HG03135 (cell line): ENCODE results near the gene EEF1A2.
"Not testable (repeated sequence)": the region's sequence is repeated elsewhere in the genome, so short reads cannot be mapped to it uniquely, and the experiment has no call there.

ENCODE experiments used
- ATAC-seq: cut with Tn5 transposase; IDR thresholded peaks from one replicate; pipeline ENCODE4 v1.9.1; 2021; ENCODE audit warnings: mild to moderate bottlenecking, moderate library complexity; ENCODE audit not compliant: unreplicated experiment

The EEF1A2 gene

GRCh38 chr20:63521602-63522001 is 22.7 kb upstream of the EEF1A2 start:
- ATAC-seq, result no peak

- peak; percentile 42 for ATAC-seq
These were observed 22.2 kb upstream of the EEF1A2 start for GRCh38 chr20:63520934-63521601.

- peak; percentile 71 for ATAC-seq
These were observed 21.6 kb upstream of the EEF1A2 start, which contains the start of gene PPDPF for GRCh38 chr20:63520504-63520933. PPDPF (plus strand) TSS chr20:63520765; CDS start chr20:63521309, 544 bp downstream.

- ATAC-seq, result peak; percentile 37
These were observed 21.0 kb upstream of the EEF1A2 start for GRCh38 chr20:63519668-63520503.

GRCh38 chr20:63518946-63519667 is 20.2 kb upstream of the EEF1A2 start:
- ATAC-seq, result no peak

GRCh38 chr20:63518351-63518861 is 19.5 kb upstream of the EEF1A2 start:
- ATAC-seq, result no peak

GRCh38 chr20:63517376-63518309 is 18.8 kb upstream of the EEF1A2 start:
- ATAC-seq, result no peak

GRCh38 chr20:63514520-63514919 is 15.6 kb upstream of the EEF1A2 start:
- ATAC-seq, result not testable (repeated sequence)

GRCh38 chr20:63513207-63513606 is 14.3 kb upstream of the EEF1A2 start:
- ATAC-seq, result no peak

- no peak for ATAC-seq
These were observed 10.2 kb upstream of the EEF1A2 start for GRCh38 chr20:63509088-63509564.

- no peak for ATAC-seq
These were observed 9.3 kb upstream of the EEF1A2 start for GRCh38 chr20:63508072-63508768.

- no peak for ATAC-seq
These were observed 8.3 kb upstream of the EEF1A2 start for GRCh38 chr20:63507083-63507743.

- no peak for ATAC-seq
These were observed 6.8 kb upstream of the EEF1A2 start for GRCh38 chr20:63505723-63506122.

GRCh38 chr20:63505281-63505680 is 6.4 kb upstream of the EEF1A2 start:
- no peak for ATAC-seq

- no peak for ATAC-seq
These were observed 5.8 kb upstream of the EEF1A2 start for GRCh38 chr20:63504642-63505041.

- ATAC-seq, result no peak
These were observed 4.6 kb upstream of the EEF1A2 start for GRCh38 chr20:63503524-63503923.

- ATAC-seq, result no peak
These were observed 3.8 kb upstream of the EEF1A2 start for GRCh38 chr20:63502671-63503172.

GRCh38 chr20:63501818-63502670 is 3.2 kb upstream of the EEF1A2 start:
- no peak for ATAC-seq
